Fibroblast of skin of scalp (primary cell): ENCODE results near the gene NOC2L.

Experiments used
- DNase-seq: peaks from one replicate; pipeline ENCODE4 v3.0.0-alpha.2; 2013

Gene NOC2L

GRCh38 chr1:941588-942383, 17.3 kb downstream of the NOC2L start:
- DNase-seq: peak; percentile 86

GRCh38 chr1:941015-941587, 18.0 kb downstream of the NOC2L start:
- DNase-seq: no peak

- peak; percentile 68 for DNase-seq
Observed at GRCh38 chr1:940107-941014, 18.7 kb downstream of the NOC2L start.

GRCh38 chr1:939511-940106, 19.4 kb downstream of the NOC2L start:
- DNase-seq: no peak

- DNase-seq: no peak
Observed at GRCh38 chr1:938711-939489, 20.2 kb downstream of the NOC2L start.

GRCh38 chr1:938088-938683, 20.9 kb downstream of the NOC2L start:
- no peak for DNase-seq

GRCh38 chr1:937521-937920, 21.5 kb downstream of the NOC2L start:
- DNase-seq: no peak

- no peak for DNase-seq
Observed at GRCh38 chr1:936348-937264, 22.4 kb downstream of the NOC2L start.

GRCh38 chr1:935751-936231, 23.3 kb downstream of the NOC2L start:
- DNase-seq: peak; percentile 70

- DNase-seq: no peak
Observed at GRCh38 chr1:934991-935750, 23.9 kb downstream of the NOC2L start.

GRCh38 chr1:933603-933940, 25.5 kb downstream of the NOC2L start:
- no peak for DNase-seq

GRCh38 chr1:932776-933602, 26.1 kb downstream of the NOC2L start:
- no peak for DNase-seq

- DNase-seq: no peak
Observed at GRCh38 chr1:932173-932510, 26.9 kb downstream of the NOC2L start.

- DNase-seq: no peak
Observed at GRCh38 chr1:931380-932172, 27.5 kb downstream of the NOC2L start.

- no peak for DNase-seq
Observed at GRCh38 chr1:930633-931138, 28.4 kb downstream of the NOC2L start.

- DNase-seq: no peak
Observed at GRCh38 chr1:929712-930632, 29.1 kb downstream of the NOC2L start.
